ENCODE measurements around the gene PSTPIP2. TPM values are rescaled to one million over a fixed set of nuclear protein-coding genes. Genes with fewer than 3 reads are reported as not detected.

The PSTPIP2 gene
- total and polyA plus RNA-seq, 2 of the 13 experiments (the other 11 are each of a cell fraction or from before 2014, with no cell fraction given), result 0.25 to 0.27 TPM

DNA sequence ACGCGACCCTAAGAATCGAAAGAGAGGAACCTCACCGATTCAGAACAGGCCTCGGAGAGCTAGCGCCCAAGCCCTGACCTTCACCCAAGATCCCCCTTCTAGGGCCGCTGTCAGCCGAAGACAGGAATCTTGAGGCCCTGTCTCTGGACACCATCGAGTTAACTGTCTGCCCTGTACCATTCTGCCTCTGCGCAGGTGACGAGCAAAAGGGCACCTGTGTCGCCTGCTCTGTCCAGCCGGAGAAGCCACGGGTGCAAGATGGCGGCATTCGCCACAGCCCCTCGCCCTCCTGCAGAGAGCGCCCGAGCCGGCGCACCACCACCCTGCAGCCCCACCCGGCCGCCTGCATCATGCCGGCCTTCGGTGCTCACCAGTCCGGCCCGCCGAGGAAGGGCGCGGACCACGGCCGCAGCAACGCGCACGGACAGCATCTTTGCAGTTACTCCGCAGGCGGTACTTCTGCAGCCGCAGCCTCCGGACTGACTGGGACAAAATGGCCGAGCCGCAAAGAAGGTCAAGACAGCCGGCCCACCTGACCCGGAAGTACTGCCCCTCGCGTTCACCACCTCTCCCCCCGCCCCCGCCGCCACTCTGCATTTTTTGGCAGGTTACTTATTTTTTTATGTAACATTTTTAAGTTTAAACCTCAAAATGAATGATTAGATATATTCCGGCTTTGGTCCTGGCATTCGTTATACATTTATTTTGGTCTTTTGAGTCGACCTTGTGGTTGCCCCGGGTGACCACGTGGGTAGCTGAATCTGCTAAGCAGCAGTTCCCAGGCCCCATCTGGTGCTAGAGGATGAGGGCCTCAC is 25.9 kb upstream of the PSTPIP2 start, which contains the start of gene ATP5F1A (continued):
- TF ChIP-seq ZBTB7A (CRISPR knock-in tag; IDR thresholded peaks at IDR 0.05), result no peak; the same call in none of the 2 replicates
- TF ChIP-seq CCDC6 (CRISPR knock-in tag; IDR thresholded peaks at IDR 0.05), result peak; percentile 80; the same call in 1 of the 2 replicates
- TF ChIP-seq FOXA3 (CRISPR knock-in tag; IDR thresholded peaks at IDR 0.05), result no peak; the same call in 1 of the 2 replicates
- TF ChIP-seq EEA1 (CRISPR knock-in tag; IDR thresholded peaks at IDR 0.05; ENCODE audit: borderline replicate concordance), result no peak
- peak; percentile 39; the same call in 1 of the 2 replicates for TF ChIP-seq ZNF331 (CRISPR knock-in tag; IDR thresholded peaks at IDR 0.05)
- TF ChIP-seq THAP11 (CRISPR knock-in tag; IDR thresholded peaks at IDR 0.05), result peak; percentile 91
- no peak for TF ChIP-seq RFX5 (IDR thresholded peaks at IDR 0.05; ENCODE audit: low read depth, low read length)
- TF ChIP-seq ZZZ3 (CRISPR knock-in tag; IDR thresholded peaks at IDR 0.05; ENCODE audit: borderline replicate concordance), result peak; percentile 29; the same call in 1 of the 2 replicates
- TF ChIP-seq, protein P1, sequence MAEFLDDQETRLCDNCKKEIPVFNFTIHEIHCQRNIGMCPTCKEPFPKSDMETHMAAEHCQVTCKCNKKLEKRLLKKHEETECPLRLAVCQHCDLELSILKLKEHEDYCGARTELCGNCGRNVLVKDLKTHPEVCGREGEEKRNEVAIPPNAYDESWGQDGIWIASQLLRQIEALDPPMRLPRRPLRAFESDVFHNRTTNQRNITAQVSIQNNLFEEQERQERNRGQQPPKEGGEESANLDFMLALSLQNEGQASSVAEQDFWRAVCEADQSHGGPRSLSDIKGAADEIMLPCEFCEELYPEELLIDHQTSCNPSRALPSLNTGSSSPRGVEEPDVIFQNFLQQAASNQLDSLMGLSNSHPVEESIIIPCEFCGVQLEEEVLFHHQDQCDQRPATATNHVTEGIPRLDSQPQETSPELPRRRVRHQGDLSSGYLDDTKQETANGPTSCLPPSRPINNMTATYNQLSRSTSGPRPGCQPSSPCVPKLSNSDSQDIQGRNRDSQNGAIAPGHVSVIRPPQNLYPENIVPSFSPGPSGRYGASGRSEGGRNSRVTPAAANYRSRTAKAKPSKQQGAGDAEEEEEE (CRISPR knock-in tag; IDR thresholded peaks at IDR 0.05; ENCODE audit: borderline replicate concordance), result no peak
- TF ChIP-seq ZNF335 (CRISPR knock-in tag; IDR thresholded peaks at IDR 0.05), result no peak
- peak; percentile 95 for TF ChIP-seq ZFY (CRISPR knock-in tag; IDR thresholded peaks at IDR 0.05)
- TF ChIP-seq ZNF839 (CRISPR knock-in tag; IDR thresholded peaks at IDR 0.05; ENCODE audit: borderline replicate concordance), result peak; percentile 100
- TF ChIP-seq, protein P2, sequence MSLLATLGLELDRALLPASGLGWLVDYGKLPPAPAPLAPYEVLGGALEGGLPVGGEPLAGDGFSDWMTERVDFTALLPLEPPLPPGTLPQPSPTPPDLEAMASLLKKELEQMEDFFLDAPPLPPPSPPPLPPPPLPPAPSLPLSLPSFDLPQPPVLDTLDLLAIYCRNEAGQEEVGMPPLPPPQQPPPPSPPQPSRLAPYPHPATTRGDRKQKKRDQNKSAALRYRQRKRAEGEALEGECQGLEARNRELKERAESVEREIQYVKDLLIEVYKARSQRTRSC (CRISPR knock-in tag; IDR thresholded peaks at IDR 0.05; ENCODE audit: low read depth), result 0 out of 2 replicates have a peak, but pooled peaks have one; percentile 31
- TF ChIP-seq, protein P3, sequence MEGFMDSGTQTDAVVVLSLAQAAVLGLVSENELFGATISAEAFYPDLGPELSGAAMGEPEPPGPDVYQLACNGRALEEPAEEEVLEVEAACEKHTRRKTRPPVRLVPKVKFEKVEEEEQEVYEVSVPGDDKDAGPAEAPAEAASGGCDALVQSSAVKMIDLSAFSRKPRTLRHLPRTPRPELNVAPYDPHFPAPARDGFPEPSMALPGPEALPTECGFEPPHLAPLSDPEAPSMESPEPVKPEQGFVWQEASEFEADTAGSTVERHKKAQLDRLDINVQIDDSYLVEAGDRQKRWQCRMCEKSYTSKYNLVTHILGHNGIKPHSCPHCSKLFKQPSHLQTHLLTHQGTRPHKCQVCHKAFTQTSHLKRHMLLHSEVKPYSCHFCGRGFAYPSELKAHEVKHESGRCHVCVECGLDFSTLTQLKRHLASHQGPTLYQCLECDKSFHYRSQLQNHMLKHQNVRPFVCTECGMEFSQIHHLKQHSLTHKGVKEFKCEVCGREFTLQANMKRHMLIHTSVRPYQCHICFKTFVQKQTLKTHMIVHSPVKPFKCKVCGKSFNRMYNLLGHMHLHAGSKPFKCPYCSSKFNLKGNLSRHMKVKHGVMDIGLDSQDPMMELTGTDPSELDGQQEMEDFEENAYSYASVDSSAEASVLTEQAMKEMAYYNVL (CRISPR knock-in tag; IDR thresholded peaks at IDR 0.05; ENCODE audit: borderline replicate concordance), result no peak
- peak; percentile 91 for TF ChIP-seq ESRRA (CRISPR knock-in tag; IDR thresholded peaks at IDR 0.05; ENCODE audit: low read depth)
- TF ChIP-seq TRIM24 (CRISPR knock-in tag; IDR thresholded peaks at IDR 0.05), result no peak
- peak; percentile 26; the same call in 1 of the 2 replicates for TF ChIP-seq MAZ (IDR thresholded peaks at IDR 0.05; ENCODE audit: borderline replicate concordance, low read depth, low read length)
- TF ChIP-seq MAZ (CRISPR knock-in tag; IDR thresholded peaks at IDR 0.05; ENCODE audit: low read depth), result peak; percentile 59
- TF ChIP-seq, protein P4, sequence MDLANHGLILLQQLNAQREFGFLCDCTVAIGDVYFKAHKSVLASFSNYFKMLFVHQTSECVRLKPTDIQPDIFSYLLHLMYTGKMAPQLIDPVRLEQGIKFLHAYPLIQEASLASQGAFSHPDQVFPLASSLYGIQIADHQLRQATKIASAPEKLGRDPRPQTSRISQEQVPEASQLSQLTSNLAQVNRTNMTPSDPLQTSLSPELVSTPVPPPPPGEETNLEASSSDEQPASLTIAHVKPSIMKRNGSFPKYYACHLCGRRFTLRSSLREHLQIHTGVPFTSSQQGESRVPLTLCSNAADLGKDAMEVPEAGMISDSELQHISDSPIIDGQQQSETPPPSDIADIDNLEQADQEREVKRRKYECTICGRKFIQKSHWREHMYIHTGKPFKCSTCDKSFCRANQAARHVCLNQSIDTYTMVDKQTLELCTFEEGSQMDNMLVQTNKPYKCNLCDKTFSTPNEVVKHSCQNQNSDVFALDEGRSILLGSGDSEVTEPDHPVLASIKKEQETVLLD (CRISPR knock-in tag; IDR thresholded peaks at IDR 0.05; ENCODE audit: low read depth), result peak; percentile 39; the same call in 1 of the 2 replicates
- peak; percentile 85 for TF ChIP-seq HNRNPLL (IDR thresholded peaks at IDR 0.05; ENCODE audit: low read depth, low read length, poor library complexity, severe bottlenecking)
- no peak for TF ChIP-seq KAT2B (IDR thresholded peaks at IDR 0.05; ENCODE audit: borderline replicate concordance, low read depth, low read length)
- TF ChIP-seq BORCS8-MEF2B (CRISPR knock-in tag; IDR thresholded peaks at IDR 0.05), result peak; percentile 50; the same call in 1 of the 2 replicates
- TF ChIP-seq NFKBIZ (CRISPR knock-in tag; IDR thresholded peaks at IDR 0.05), result 0 out of 2 replicates have a peak, but pooled peaks have one; percentile 17

All from HepG2 (cell line).